ENCODE data around the gene PRAME. TPM values are rescaled to one million over a fixed set of nuclear protein-coding genes. Genes with fewer than 3 reads are reported as not detected.
"Not testable (repeated sequence)": the region's sequence is repeated elsewhere in the genome, so short reads cannot be mapped to it uniquely, and the experiment has no call there.

The PRAME gene
- total RNA-seq, 8 experiments from 2014 or later, result 0.11 to 0.82 (median 0.66) TPM; not detected in 3

DNA sequence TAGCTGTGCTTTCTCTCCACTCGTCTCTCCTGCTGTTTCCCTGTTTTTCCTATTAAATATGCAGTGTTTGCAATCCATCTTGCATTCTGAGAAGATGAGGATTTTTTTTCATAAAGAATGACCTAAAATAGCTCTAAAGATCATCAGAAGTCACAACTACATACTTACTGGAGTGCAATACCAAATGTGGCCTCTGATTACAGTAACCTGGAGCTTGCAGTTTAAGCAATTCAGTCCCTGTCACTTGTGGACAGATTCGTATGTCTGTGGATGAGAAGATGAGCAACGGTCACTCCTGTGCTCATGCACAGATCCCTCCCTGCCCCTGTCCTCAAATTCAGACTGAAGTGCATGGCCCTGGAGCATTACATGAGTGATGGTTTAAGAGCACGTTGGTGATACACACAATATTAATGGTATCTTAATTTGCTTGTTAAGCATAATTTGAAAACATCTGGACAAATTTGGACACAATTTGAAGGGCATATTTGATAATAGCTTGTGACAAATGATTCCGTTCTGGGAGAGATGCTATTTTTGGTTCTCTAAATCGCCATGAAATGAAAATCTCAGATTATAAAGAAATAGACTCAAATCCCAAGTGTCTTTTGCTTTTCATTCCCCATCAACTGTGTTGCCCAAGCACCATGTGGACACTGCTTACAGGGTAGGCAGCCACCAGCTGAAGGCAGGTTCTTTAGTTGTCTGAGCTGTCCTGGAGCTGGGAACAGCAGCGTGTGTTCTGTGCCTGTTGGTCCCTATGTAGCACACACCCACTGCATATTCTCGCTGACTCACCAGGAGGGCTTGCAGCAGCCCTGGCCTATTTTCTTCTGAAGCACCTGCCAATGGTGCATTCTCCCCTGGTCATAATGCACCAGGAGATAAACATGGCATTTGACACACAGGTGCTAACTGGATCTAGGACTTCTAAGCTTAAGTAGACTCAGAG lies 32.6 kb upstream of the PRAME start:
- WGBS, 10 experiments, result 6 to 55% (median 25%) methylated on average over 1 to 7 of the region's 8 CpGs; no CpG with 5 or more reads in 1 of the 10 experiments
- ATAC-seq (replicated peaks in 6 of 8), result peak in 4 of 8 experiments; percentile 23 to 92 (median 57)
- no peak overlapping the region for H3K4me3 ChIP-seq
- in situ Hi-C loops (cut with MboI; ENCODE audit: low pct_unique_long_range_greater_than_20kb in 2 of 9, low sequenced_read_pairs in 9 of 9, unreplicated experiment in 9 of 9), result loop anchor here in 1 of 9 experiments (25.0 kb wide), 1 partner anchor 371 kb away; no protein-coding TSS in a partner anchor
- peak overlapping the region in 1 of 2 donors; percentile 31 for H3K27ac ChIP-seq
- no peaks in the 10 kb centered on the region for H3K4me1 ChIP-seq (replicated peaks in 1 of 2)

DNA sequence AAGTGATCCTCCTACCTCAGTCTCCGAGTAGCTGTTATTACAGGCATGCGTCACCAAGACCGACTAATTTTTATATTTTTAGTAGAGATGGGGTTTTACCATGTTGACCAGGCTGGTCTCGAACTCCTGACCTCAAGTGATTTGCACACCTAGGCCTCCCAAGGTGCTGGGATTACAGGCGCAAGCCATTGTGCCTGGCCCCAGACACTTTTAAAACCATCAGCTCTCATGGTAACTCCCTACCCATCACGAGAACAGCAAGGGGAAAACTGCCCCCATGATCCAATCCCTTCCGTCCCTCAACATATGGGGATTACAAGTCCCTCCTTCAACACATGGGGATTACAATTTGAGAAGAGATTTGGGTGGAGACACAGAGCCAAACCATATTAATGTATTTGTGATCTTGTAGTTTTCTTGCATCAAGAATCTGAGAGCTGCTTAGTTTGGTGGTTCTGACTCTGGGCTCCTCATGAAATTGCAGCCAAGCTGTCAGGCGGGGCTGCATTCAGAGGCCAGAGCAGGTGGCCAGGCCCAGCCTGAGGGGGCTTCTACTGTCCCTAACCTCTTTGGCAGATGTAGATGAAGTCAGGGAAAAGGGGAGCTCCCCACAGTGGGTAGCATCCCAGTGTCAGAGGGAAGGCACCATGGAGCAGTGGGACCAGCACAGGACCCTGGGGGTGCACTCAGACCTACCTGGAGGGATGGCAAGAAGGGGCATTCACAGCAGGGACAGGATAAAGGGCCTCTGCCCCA lies 31.2 kb upstream of the PRAME start:
- H3K27ac ChIP-seq, result peak overlapping the region; percentile 24 to 39
- 33 to 100% (median 90%) methylated on average over 1 to 2 of the region's 8 CpGs; no CpG with 5 or more reads in 5 of the 10 experiments for WGBS, 10 experiments
- H3K4me3 ChIP-seq, result no peak overlapping the region
- in situ Hi-C loops (cut with MboI; ENCODE audit: low pct_unique_long_range_greater_than_20kb in 2 of 9, low sequenced_read_pairs in 9 of 9, unreplicated experiment in 9 of 9), result loop anchor here in 1 of 9 experiments (25.0 kb wide), 1 partner anchor 372 kb away; no protein-coding TSS in a partner anchor
- no peaks in the 10 kb centered on the region for H3K4me1 ChIP-seq (replicated peaks in 1 of 2)
- no peak for ATAC-seq (replicated peaks in 6 of 8)

DNA sequence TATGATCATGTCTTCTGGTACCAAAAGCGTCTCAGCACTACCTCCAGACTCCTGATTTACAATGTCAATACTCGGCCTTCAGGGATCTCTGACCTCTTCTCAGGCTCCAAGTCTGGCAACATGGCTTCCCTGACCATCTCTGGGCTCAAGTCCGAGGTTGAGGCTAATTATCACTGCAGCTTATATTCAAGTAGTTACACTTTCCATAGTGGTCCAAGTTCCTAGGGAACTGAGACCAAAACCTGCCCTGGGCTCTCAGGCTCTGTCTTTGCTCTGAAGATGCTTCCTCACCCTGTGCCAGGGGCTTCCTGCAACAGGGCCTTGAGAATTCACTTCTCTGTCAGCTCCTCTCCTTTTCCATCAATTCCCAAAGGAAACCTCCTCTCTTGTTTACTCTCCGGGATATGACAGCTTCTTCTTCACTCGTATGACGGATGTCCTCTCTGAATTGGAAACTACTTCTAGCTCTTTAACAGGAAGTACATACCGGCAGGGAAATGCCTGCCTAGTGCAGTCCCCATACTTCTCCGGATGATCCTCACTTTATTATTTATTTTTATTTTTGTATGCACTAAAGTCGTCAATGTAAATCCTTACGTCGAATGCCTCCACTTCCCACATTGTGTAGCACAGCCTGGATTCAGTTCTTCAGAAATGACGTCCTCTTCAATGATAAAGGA lies 29.6 kb upstream of the PRAME start:
- ATAC-seq (replicated peaks in 6 of 8), result no peak
- no peak overlapping the region for H3K4me3 ChIP-seq
- H3K4me1 ChIP-seq (replicated peaks in 1 of 2), result no peaks in the 10 kb centered on the region
- in situ Hi-C loops (cut with MboI; ENCODE audit: low pct_unique_long_range_greater_than_20kb in 2 of 9, low sequenced_read_pairs in 9 of 9, unreplicated experiment in 9 of 9), result loop anchor here in 1 of 9 experiments (25.0 kb wide), 1 partner anchor 374 kb away; no protein-coding TSS in a partner anchor
- 21 to 90% (median 74%) methylated on average over 2 to 11 of the region's 12 CpGs; no CpG with 5 or more reads in 1 of the 10 experiments for WGBS, 10 experiments
- no peak overlapping the region for H3K27ac ChIP-seq

DNA sequence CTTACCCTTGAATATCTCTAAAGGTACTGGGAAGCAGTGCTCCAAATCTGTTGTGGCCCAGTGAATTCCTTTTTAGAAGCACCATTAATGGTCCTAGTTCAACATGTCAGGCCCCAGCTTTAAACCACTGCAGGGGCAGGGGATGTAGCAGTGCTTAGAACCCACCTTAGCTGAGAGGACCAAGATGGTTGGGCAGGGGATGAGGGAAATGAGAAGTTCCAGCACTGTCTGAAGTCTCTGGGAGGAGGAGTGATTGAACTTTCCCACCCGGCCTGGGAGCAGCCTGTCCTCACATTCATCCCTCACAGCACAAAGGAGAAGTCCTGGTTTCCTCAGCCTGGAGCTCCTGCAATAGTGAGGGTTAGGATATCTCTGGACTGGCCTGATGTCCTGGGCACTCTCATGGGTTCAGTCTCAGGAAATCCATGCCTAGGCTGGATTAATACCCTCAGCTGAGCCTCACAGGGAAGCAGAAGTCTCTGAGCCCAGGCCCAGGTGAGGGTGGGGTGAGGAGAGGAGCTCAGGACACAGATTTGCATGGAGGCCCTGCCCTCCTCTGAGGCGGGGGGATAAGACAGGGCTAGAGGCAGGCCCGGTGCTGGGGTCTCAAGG lies 28.6 kb upstream of the PRAME start:
- no peak overlapping the region for H3K4me3 ChIP-seq
- ATAC-seq (replicated peaks in 6 of 8), result peak in 1 of 8 experiments; percentile 13
- in situ Hi-C loops (cut with MboI; ENCODE audit: low pct_unique_long_range_greater_than_20kb in 2 of 9, low sequenced_read_pairs in 9 of 9, unreplicated experiment in 9 of 9), result loop anchor here in 1 of 9 experiments (25.0 kb wide), 1 partner anchor 375 kb away; no protein-coding TSS in a partner anchor
- no peak overlapping the region for H3K27ac ChIP-seq
- no peaks in the 10 kb centered on the region for H3K4me1 ChIP-seq (replicated peaks in 1 of 2)
- WGBS, 10 experiments, result 0 to 100% (median 85%) methylated on average over 1 to 2 of the region's 3 CpGs; no CpG with 5 or more reads in 6 of the 10 experiments

DNA sequence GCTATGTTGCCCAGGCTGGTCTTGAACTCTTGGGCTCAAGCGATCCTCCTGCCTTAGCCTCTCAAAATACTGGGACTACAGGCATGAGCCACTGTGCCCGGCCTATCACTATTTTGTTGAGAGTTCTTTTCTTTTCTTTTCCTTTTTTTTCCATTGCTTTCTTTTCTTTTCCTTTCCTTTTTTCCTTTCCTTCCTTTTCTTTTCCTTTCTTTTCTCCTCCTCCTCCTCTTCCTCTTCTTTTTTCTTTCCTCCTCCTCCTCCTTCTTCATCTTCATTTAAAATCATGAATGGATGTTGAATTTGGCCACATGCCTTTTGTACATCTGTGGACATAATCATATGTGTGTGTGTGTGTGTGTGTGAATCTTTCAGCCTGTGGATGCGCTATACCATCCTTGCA lies 25.7 kb upstream of the PRAME start:
- Histone ChIP-seq H3K4me1 (replicated peaks in 1 of 2) (no peaks in the 10 kb centered on the region), H3K27ac (no peak overlapping the region), H3K4me3 (no peak overlapping the region)
- in situ Hi-C loops (cut with MboI; ENCODE audit: low pct_unique_long_range_greater_than_20kb in 2 of 9, low sequenced_read_pairs in 9 of 9, unreplicated experiment in 9 of 9), result loop anchor here in 1 of 9 experiments (25.0 kb wide), 1 partner anchor 378 kb away; no protein-coding TSS in a partner anchor
- WGBS, 10 experiments, result 28 to 83% (median 50%) methylated on average over 1 to 3 of the region's 3 CpGs; no CpG with 5 or more reads in 1 of the 10 experiments
- no peak for ATAC-seq (replicated peaks in 6 of 8)

DNA sequence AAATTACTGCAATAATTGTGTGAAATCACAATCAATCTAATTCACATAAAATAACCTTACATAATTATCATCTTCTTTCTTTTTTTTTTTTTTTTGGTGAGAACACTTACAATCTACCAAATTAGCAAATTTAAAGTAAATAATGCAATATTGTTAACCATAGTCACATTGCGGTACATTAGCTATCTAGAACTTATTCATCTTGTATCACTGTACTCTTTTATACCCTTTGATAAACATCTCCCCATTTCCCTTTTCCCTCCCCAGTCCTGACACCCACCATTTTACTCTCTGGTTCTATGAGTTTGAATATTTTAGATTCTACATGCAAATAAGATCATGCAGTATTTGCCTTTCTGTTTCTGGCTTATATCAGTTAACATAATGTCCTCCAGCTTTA lies 24.0 kb upstream of the PRAME start:
- in situ Hi-C loops (cut with MboI; ENCODE audit: low pct_unique_long_range_greater_than_20kb in 2 of 9, low sequenced_read_pairs in 9 of 9, unreplicated experiment in 9 of 9), result loop anchor here in 1 of 9 experiments (25.0 kb wide), 1 partner anchor 379 kb away; no protein-coding TSS in a partner anchor
- H3K4me3 ChIP-seq, result no peak overlapping the region
- WGBS, 10 experiments, result 25 to 100% (median 95%) methylated on average over 1 of the region's 1 CpG; no CpG with 5 or more reads in 2 of the 10 experiments

DNA sequence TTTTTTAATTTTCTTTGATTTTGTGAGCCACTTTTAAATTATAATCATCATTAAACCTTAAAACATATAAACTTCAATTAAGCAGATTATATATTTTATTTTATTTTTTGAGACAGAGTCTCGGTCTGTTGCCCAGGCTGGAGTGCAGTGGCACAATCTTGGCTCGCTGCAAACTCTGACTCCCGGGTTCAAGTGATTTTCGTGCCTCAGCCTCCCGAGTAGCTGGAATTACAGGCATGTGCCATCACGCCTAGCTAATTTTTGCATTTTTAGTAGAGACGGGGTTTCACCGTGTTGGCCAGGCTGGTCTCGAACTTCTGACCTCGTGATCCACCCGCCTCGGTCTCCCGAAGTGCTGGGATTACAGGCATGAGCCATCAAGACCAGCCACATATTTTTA lies 22.5 kb upstream of the PRAME start:
- not testable (repeated sequence) for H3K4me1 ChIP-seq (replicated peaks in 1 of 2); H3K4me3 ChIP-seq; H3K27ac ChIP-seq; ATAC-seq (replicated peaks in 6 of 8)
- WGBS, 10 experiments, result 14 to 91% (median 73%) methylated on average over 1 to 8 of the region's 13 CpGs; no CpG with 5 or more reads in 1 of the 10 experiments
- in situ Hi-C loops (cut with MboI; ENCODE audit: low pct_unique_long_range_greater_than_20kb in 2 of 9, low sequenced_read_pairs in 9 of 9, unreplicated experiment in 9 of 9), result loop anchor here in 1 of 9 experiments (25.0 kb wide), 1 partner anchor 381 kb away; no protein-coding TSS in a partner anchor

More for the DNA sequence above, 24.0 kb upstream of the PRAME start:
- H3K27ac ChIP-seq, result no peak overlapping the region
- no peak for ATAC-seq (replicated peaks in 6 of 8)
- H3K4me1 ChIP-seq (replicated peaks in 1 of 2), result peaks cover 0 to 3% of the 10 kb centered on the region in 2 donors

DNA sequence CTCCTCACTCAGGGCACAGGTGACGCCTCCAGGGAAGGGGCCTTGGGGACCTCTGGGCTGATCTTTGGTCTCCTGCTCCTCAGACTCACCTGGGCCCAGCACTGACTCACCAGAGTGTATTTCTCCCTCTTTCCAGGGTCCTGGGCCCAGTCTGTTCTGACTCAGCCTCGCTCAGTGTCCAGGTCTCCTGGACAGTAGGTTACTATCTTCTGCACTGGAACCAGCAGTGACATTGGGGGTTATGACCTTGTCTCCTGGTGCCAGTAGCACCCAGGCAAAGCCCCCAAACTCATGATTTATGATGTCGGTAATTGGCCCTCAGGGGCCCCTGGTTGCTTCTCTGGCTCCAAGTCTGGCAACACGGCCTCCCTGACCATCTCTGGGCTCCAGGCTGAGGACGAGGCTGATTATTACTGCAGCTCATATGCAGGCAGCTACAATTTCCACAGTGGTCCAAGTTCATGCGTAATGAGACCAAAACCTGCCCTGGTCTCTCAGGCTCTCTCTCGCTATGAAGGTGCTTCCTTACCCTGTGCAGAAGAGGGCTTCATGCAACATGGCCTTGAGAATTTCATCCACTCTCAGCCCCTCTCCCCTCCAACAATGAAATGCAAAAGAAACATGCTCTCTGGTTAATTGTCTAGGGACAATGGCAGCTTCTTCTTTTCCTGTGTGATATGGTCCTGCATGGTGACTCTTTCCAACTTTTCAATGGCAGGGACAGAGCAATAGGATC lies 21.0 kb upstream of the PRAME start:
- Histone ChIP-seq H3K4me3 (no peak overlapping the region), H3K4me1 (replicated peaks in 1 of 2) (peaks cover 0 to 3% of the 10 kb centered on the region in 2 donors), H3K27ac (no peak overlapping the region)
- 20 to 100% (median 70%) methylated on average over 1 to 3 of the region's 7 CpGs; no CpG with 5 or more reads in 1 of the 10 experiments for WGBS, 10 experiments
- in situ Hi-C loops (cut with MboI; ENCODE audit: low pct_unique_long_range_greater_than_20kb in 2 of 9, low sequenced_read_pairs in 9 of 9, unreplicated experiment in 9 of 9), result loop anchor here in 1 of 9 experiments (25.0 kb wide), 1 partner anchor 382 kb away; no protein-coding TSS in a partner anchor
- no peak for ATAC-seq (replicated peaks in 6 of 8)

DNA sequence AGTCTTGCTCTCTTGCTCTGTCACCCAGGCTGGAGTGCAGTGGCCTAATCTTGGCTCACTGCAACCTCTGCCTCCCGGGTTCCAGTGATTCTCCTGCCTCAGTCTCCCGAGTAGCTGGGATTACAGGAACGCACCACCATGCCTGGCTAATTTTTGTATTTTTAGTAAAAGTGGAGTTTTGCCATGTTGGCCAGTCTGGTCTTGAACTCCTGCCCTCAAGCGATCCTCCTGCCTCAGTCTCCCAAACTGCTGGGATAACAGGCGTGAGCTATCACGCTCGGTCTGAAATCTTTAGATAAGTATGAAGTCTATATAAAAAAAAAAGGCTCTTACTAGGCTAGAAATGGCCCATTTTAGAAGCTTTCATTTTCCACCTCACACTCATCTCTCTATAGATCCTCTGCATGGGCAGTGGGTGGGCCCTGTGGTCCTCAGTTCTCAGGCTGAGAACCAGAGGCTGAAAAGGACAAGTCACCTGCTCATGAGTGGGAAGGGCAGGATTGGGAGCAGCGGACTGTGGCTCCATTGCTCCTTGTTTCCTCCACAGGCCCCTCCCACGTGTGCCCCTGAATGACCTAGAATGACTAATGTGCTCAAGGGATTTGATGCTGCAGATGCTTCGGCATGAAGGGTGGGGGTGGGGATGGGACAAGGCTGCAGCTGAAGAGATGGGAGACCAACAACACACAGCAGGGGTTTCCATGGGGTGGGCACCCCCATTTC lies 19.8 kb upstream of the PRAME start:
- in situ Hi-C loops (cut with MboI; ENCODE audit: low pct_unique_long_range_greater_than_20kb in 2 of 9, low sequenced_read_pairs in 9 of 9, unreplicated experiment in 9 of 9), result loop anchor here in 1 of 9 experiments (25.0 kb wide), 1 partner anchor 383 kb away; no protein-coding TSS in a partner anchor
- Histone ChIP-seq H3K27ac (no peak overlapping the region), H3K4me3 (no peak overlapping the region), H3K4me1 (replicated peaks in 1 of 2) (peaks cover 0 to 3% of the 10 kb centered on the region in 2 donors)
- 50 to 100% (median 72%) methylated on average over 1 to 8 of the region's 10 CpGs; no CpG with 5 or more reads in 4 of the 10 experiments for WGBS, 10 experiments
- ATAC-seq (replicated peaks in 6 of 8), result peak in 6 of 8 experiments; percentile 31 to 82 (median 70)

DNA sequence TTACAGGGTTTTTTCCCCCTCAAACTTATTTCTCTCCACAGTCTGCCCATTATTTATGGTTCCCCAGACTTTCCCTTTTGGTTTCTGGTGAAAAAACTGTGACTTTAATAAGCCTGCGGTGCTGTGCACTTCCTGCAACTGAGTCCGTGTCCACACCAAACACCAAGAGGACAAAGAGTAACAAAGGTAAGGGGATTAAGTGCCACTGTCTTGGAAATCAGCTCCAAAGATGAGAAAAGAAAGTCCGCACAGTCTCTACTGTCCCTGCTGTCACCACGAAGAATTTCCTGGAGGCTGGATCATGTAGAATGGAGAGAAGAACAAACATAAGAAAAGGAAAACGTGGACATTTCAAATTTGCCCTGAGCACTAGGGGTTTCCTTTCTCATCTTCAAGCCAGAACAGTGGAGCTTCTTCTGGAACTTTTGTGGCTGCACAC lies 17.9 kb upstream of the PRAME start:
- Histone ChIP-seq H3K27ac (no peak overlapping the region), H3K4me1 (replicated peaks in 1 of 2) (peaks cover 0 to 3% of the 10 kb centered on the region in 2 donors), H3K4me3 (no peak overlapping the region)
- ATAC-seq (replicated peaks in 6 of 8), result no peak
- in situ Hi-C loops (cut with MboI; ENCODE audit: low pct_unique_long_range_greater_than_20kb in 2 of 9, low sequenced_read_pairs in 9 of 9, unreplicated experiment in 9 of 9), result loop anchor here in 1 of 9 experiments (25.0 kb wide), 1 partner anchor 385 kb away; no protein-coding TSS in a partner anchor
- WGBS, 10 experiments, result 0 to 84% (median 64%) methylated on average over 1 to 5 of the region's 5 CpGs; no CpG with 5 or more reads in 3 of the 10 experiments

All from motor neuron (in vitro differentiated cells).